Neural cell (in vitro differentiated cells): ENCODE data around the gene USP34.
"Not testable (repeated sequence)": the region's sequence is repeated elsewhere in the genome, so short reads cannot be mapped to it uniquely, and the experiment has no call there.

Source experiments
- CTCF ChIP-seq: fragments of 450-650 bp; IDR thresholded peaks from 2 replicates; pipeline ENCODE4 v1.5.1; 2014; ENCODE audit warnings: antibody characterized with exemption, mild to moderate bottlenecking, moderate library complexity; ENCODE audit not compliant: poor library complexity, severe bottlenecking
- EP300 ChIP-seq: fragments of 450-650 bp; conservative IDR thresholded peaks from 2 replicates; pipeline ENCODE4 v1.6.1; 2014; ENCODE audit warnings: antibody characterized with exemption, mild to moderate bottlenecking, moderate library complexity; ENCODE audit not compliant: poor library complexity, severe bottlenecking
- EZH2 ChIP-seq: fragments of 200-600, 300-800 bp; shearing (Covaris generic), sonication (generic); IDR thresholded peaks from 2 replicates; pipeline ENCODE4 v1.6.1; 2014; ENCODE audit warnings: antibody characterized with exemption, low read length, borderline replicate concordance, mild to moderate bottlenecking; ENCODE audit not compliant: insufficient read depth, poor library complexity, severe bottlenecking
- POLR2AphosphoS5 ChIP-seq: IDR thresholded peaks from 2 replicates; pipeline ENCODE4 v1.6.1; 2012
- RAD21 ChIP-seq: fragments of 450-650 bp; conservative IDR thresholded peaks from 2 replicates; pipeline ENCODE4 v1.6.1; 2014; ENCODE audit warnings: antibody characterized with exemption, mild to moderate bottlenecking, moderate library complexity
- SMC3 ChIP-seq: fragments of 450-650 bp; conservative IDR thresholded peaks from 2 replicates; pipeline ENCODE4 v1.6.1; 2014; ENCODE audit warnings: antibody characterized with exemption, mild to moderate bottlenecking, moderate library complexity; ENCODE audit not compliant: poor library complexity
- TAF1 ChIP-seq: IDR thresholded peaks from 2 replicates; pipeline ENCODE4 v1.6.1; 2012; ENCODE audit warnings: low read depth

GRCh38 chr2:61387588-61387987 lies 83.3 kb downstream of the USP34 start:
- TF ChIP-seq EP300, CTCF, POLR2AphosphoS5, EZH2, RAD21, TAF1, SMC3: not testable (repeated sequence)
